Fibroblast of pulmonary artery (primary cell): Measurements from ENCODE around the gene TNFRSF25.

Experiments
- DNase-seq: peaks from one replicate; pipeline ENCODE4 v3.0.0-alpha.2; 2010; ENCODE audit warnings: low read depth
- H3K4me3 ChIP-seq: replicated peaks from 2 replicates; pipeline ENCODE4 v1.5.1; 2011; ENCODE audit warnings: low read depth, mild to moderate bottlenecking, control low read depth, low read length, moderate library complexity
- TF ChIP-seq, protein P1 (sequence below): IDR thresholded peaks from 2 replicates; pipeline ENCODE4 v1.5.1; 2011; ENCODE audit warnings: mild to moderate bottlenecking, control low read depth, low read length, inconsistent platforms; ENCODE audit errors: missing control alignments

TNFRSF25 gene

DNA sequence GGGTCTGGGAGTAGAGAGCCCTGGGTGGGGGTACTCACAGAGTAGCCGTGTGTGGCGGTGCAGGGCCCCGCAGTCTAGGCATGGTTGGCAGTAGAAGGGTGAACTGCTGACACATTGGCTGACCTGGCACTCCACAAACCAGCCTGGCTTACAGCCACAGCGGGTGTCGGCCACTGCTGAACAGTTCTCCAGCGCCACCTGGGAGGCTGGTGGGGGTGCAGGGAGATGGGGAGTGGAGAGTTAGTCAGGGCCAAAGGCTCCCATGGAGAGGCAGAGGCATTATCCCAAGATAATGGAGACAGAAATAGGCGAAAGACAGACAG lies 1.5 kb downstream of the TNFRSF25 start:
- DNase-seq, result no peak
- H3K4me3 ChIP-seq, result no peak overlapping the region
- TF ChIP-seq, protein P1, sequence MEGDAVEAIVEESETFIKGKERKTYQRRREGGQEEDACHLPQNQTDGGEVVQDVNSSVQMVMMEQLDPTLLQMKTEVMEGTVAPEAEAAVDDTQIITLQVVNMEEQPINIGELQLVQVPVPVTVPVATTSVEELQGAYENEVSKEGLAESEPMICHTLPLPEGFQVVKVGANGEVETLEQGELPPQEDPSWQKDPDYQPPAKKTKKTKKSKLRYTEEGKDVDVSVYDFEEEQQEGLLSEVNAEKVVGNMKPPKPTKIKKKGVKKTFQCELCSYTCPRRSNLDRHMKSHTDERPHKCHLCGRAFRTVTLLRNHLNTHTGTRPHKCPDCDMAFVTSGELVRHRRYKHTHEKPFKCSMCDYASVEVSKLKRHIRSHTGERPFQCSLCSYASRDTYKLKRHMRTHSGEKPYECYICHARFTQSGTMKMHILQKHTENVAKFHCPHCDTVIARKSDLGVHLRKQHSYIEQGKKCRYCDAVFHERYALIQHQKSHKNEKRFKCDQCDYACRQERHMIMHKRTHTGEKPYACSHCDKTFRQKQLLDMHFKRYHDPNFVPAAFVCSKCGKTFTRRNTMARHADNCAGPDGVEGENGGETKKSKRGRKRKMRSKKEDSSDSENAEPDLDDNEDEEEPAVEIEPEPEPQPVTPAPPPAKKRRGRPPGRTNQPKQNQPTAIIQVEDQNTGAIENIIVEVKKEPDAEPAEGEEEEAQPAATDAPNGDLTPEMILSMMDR, result no peak

DNA sequence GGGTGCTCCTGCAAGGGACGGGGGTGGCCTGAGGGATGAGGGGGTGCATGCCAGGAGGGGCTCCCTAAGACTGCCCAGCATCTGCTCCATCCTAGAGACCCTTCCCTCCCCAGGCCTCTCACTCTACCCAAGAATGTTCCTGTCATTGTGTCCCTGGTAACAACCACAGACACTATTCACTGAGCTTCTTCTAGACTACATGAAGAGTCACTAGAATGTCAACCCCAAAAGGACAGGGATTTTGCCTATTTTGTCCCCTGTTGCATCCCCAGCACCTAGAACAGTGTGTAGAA lies 2.9 kb downstream of the TNFRSF25 start:
- no peak for DNase-seq
- TF ChIP-seq, protein P1, result no peak
- no peak overlapping the region for H3K4me3 ChIP-seq

DNA sequence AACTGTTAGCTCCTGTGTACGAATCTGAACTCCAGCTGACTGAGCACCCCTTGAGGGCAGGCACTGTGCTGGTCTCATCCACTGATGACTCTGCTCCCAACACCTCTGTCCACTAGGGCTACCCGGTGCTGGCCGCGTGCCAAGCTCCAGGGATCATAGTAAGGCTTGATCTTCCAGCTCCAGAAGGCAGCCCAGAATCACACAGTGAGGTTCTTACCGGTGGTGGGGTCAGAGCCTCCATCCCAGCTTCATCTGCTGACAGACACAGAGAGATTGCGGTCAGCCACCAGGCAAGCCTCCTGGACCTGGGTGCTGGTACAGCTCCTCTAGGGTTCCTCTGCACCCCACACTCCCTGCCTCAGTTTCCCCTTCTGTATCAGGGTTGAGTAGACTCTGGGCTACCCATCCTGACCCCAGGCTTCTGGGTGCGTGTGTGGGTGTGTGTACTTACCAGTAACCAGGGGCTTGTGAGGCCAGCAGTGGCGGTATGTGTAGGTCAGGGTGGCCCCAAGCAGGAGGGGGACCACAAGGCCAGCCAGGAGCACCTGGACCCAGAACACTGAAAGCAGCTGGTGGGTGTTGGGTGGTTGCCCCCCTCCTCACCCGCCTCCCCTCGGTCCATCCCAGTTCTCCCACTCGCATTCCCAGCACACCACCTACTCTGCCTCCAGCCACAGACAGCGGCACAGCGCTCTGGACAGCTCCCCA lies 3.4 kb downstream of the TNFRSF25 start:
- no peak overlapping the region for H3K4me3 ChIP-seq
- TF ChIP-seq, protein P1, result no peak
- DNase-seq, result no peak

DNA sequence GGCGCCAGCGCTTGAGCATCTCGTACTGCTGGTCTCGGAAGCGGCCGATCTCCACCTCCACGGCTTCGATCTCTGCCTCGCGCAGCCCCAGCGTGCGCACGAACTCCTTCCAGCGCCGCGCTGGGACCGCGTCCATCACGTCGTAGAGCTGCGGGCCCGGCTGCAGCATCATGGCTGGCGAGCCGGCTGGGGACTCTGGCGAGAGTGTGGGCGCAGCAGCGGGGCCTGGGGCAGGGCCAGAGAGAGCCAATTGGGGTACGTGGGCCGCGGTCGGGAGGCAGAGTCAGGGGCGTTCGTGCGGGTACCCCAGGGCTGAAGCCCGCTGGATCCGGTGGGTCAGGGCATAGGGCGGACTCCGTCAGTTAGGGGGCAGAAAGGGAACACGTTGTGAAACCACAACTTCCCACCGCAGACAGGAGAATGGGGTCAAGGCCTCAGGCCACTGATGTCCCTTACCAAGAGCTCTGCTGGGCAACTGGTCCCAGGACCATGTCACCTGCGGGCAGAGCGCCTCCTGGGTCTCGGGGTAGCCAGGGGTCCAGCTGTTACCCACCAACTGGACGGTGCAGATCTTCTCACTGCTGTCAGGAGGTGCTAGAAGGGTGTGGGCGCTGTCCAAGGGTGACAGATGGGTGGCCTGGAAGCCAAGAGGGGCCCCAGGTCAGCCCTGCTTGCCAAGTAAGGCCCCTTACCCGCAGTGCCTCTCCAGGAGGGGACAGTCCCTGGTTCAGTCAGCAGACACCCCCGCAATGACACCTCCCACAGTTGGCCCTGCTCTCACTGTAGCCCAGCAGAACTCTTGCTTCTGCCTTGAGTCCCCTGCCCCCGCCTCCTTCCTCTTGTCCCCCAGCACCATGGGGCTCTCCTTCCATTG lies 4.2 kb downstream of the TNFRSF25 start:
- TF ChIP-seq, protein P1, result no peak
- DNase-seq, result no peak
- no peak overlapping the region for H3K4me3 ChIP-seq

DNA sequence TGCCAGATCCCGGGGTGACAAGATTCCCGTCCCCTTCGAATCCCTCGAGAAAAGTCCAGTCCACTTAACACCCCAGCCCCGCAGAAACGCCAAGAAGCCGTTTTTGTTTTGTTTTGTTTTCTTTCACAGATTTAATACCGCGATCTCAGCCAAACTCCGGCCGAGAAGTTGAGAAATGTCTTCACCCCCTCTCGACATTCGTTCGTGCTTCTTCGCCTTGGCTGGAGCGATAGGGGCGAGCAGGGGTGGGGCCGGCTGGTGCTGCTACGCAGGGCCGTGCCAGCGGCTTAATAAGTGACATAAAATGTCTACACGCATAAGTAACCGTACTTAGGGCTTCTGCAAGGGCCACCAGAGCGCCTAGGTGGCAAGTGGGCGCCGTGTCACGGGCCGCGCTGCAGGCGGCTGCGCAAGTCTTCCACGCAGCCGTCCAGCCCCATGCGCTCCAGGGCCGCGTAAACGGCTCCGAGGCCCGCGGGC lies 4.9 kb downstream of the TNFRSF25 start:
- H3K4me3 ChIP-seq, result no peak overlapping the region
- TF ChIP-seq, protein P1, result no peak

DNA sequence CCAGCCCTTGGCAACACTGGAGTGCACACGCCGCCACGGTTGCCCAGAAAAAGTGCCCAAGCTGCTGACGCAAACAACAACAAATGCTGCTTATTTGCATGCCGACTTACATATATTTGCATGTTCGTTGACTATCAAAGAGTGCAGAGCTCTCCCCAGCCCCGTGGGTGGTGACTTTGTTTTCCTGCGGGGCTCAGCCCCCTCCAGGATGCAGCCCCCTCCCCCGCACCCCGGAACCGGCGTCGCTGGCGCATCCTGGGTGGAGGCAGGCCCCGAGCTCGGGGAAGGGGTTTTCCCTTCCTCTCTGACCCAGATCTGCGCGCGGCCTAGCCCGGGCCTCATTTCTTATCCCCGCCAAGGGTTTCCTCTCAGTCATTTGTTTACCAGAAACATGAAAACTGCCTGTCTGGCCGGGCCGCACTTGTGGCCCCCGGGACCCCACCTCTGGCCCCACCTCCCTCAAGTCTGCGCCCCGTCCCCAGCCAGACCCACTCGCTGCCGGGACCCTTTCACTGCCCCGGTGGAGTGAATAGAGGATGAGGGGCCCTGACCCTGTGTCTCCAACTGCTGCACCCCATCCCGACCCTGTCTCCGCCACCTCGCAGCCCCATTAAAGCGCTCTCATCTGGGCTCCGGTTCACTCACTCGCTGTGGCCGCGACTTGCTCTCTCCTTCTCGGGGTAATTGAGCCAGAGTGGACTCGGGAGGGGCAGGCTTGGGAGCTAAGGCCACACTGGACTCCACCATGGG lies 5.5 kb downstream of the TNFRSF25 start:
- DNase-seq, result peak; percentile 25
- no peak overlapping the region for H3K4me3 ChIP-seq
- TF ChIP-seq, protein P1, result no peak

More for the DNA sequence above, 4.9 kb downstream of the TNFRSF25 start:
- no peak for DNase-seq
